Epithelial cell of prostate (primary cell): ENCODE results near the gene SUPV3L1.

ENCODE experiments used
- DNase-seq: peaks from one replicate; pipeline ENCODE4 v3.0.0-alpha.2; 2011; ENCODE audit warnings: low read depth, low spot score
- H3K27ac ChIP-seq: fragments of 450-650 bp; 2 replicates; pipeline ENCODE4 v1.5.1; 2017; ENCODE audit warnings: mild to moderate bottlenecking

SUPV3L1 gene

DNA sequence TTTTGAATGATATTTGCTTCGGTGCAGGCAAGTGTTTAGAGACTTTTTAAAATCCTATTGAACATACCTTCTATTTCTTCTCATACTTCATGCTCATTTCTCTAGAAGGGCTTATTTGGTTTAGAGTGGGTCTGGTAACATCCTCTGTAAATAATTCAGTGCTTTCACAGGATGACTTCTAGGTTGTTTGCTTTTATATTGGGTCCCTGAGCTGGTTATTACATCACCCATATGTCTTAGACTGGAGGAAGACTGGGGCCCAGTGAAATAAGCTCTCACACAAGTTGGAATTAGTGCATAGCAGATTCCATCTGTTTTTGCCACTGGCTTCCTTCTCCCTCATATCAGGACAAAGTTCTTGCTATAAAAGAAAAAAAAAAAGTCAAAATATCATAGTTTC lies 6.5 kb downstream of the SUPV3L1 start:
- no peak overlapping the region for H3K27ac ChIP-seq
- DNase-seq, result no peak

- H3K27ac ChIP-seq, result no peak overlapping the region
- no peak for DNase-seq
Observed at GRCh38 chr10:69201045-69201444, 21.0 kb downstream of the SUPV3L1 start.

DNA sequence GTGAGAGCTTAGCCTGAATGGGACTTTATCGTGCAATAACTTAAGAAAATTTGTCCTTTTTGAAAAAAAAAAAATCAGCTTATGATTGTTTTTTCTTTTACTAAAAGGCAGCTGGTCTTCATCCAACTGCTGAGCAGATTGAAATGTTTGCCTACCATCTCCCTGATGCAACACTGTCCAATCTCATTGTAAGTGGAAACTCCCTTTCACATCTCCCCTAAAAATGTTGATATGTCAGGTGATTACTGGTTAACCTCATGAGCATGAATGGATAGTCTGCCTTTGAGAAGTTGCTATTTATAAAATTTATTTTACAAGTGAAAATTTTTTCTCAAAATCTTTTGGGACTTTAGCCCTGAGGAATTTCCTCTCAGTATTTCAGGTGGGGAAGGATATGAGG lies 22.3 kb downstream of the SUPV3L1 start:
- DNase-seq, result no peak
- peak overlapping the region; percentile 33 for H3K27ac ChIP-seq

GRCh38 chr10:69208761-69209160 lies 28.7 kb downstream of the SUPV3L1 start:
- no peak overlapping the region for H3K27ac ChIP-seq
- DNase-seq, result no peak

DNA sequence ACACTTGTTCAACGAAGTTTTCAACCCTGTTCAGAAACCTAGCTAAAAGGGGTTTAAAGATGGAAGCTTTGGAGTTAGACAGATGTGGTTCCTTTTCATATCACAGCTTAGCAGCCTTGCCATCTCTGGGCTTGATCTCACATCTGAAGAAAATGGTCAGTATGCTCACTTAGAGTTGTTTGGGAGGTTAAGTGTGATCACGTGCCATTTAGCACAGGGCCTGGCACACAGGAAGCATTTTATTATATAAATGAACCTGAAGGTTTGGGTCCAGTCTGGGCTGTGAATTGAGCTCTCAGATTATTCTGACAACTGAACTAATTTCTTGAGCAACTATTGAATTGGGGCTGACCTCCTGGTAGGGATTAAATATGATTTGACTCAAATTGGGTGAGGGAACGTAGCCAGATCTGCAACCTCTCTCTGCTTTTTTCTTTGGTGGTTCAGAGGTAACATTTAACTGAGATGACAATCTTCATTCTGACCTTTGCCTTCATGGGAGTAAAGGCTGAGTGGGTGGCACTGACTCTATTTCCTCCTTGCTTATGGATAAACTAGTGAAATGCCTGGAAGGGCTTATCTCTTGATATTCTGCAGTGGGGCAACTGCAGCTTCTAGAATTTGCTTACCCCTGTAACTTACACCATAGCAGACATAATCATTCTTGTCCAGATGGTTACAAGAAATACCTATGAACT lies 29.9 kb downstream of the SUPV3L1 start:
- no peak overlapping the region for H3K27ac ChIP-seq
- DNase-seq, result no peak

- H3K27ac ChIP-seq, result no peak overlapping the region
- DNase-seq, result no peak
Observed at GRCh38 chr10:69211104-69211503, 31.1 kb downstream of the SUPV3L1 start.

- no peak overlapping the region for H3K27ac ChIP-seq
- DNase-seq, result no peak
Observed at GRCh38 chr10:69211524-69211923, 31.5 kb downstream of the SUPV3L1 start.

- no peak for DNase-seq
- H3K27ac ChIP-seq, result no peak overlapping the region
Observed at GRCh38 chr10:69213591-69214311, 33.7 kb downstream of the SUPV3L1 start.

- DNase-seq, result no peak
- no peak overlapping the region for H3K27ac ChIP-seq
Observed at GRCh38 chr10:69214666-69215131, 34.7 kb downstream of the SUPV3L1 start.

DNA sequence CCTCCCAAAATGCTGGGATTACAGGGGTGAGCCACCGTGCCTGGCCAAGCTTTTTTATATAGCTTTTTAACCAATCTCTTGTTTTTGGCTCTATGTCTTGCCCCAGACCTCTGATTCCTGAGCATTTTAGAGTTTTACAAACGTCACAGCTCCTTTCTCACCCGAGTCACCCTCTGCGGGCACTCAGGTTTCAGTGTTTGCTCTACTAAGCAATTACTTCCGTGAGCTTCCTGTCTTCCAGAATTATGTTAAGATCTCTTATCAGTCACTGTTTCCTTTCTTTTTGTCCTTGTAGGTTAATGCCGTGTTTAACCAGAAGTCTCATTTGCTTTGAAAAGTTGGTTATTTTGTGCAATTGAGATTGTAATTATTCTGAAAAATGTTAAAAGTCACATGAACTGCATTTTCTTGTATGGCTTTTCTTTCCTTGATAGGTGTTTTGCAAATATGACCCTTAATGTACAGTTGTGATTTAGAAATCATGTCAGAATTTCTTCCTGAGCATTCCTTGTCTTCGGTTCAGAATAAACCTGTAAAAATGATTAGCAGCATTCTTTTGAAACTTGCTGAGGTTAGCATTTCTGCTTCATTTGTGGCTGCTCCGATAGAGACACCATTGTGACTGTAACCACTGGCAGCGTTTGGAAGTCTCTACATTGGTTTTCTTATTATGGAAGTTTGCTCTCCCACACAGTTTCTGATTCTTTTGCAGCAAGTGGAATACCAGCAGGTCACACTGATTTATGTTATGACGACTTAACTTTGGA lies 35.6 kb downstream of the SUPV3L1 start:
- H3K27ac ChIP-seq, result peak overlapping the region; percentile 92
- DNase-seq, result no peak

DNA sequence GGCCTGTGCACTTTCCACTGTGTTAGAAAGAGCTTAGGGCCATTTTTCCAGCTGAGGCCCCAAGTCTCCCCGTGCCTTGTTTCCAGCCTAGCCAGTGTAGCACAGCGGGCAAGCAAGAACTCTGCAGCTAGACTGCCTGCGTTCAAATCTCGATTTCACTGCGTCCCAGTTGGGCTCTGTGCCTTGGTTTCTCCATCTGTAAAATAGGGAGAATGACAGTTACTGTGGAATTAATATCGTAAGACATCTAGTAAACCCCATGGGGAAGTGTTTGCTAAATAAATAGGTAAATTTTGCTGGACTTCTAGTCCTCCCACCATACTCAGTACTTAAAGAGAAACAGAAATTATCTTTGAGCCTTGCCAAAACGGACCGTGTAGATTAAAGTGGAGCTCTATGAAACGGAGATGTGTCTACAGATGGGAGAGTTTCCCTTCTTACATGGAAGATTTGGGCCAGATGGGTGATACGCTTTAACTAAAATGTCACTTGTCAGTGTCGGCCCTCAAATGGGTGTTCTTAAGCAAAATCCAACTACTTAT lies 36.6 kb downstream of the SUPV3L1 start:
- peak overlapping the region; percentile 92 for H3K27ac ChIP-seq
- DNase-seq, result no peak

DNA sequence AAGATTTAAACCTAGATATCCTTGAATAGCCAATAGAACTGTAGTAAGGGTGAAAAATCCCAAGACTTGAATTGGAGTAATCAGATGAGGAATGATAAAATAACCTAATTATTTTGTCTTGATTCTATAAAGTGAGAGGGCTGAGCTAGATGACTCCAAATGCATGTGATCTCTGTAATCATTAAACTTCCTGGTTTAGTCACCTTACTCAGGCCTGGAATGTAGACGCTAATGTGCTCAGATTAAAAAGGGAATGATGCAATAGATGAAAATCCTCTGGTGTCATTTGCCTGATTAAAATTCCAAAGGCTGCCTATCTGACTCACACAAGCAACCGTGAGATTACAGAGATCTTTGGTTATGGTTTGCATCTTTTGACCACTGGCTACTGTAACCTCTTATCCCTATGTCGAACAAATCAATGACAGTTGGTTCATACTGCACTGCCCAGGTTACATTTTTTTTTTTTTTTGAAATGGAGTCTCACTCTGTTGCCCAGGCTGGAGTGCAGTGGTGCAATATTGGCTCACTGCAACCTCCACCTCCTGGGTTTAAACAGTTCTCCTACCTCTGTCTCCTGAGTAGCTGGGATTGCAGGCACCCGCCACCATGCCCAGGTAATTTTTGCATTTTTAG lies 37.2 kb downstream of the SUPV3L1 start:
- peak; percentile 72 for DNase-seq
- H3K27ac ChIP-seq, result peak overlapping the region; percentile 92

DNA sequence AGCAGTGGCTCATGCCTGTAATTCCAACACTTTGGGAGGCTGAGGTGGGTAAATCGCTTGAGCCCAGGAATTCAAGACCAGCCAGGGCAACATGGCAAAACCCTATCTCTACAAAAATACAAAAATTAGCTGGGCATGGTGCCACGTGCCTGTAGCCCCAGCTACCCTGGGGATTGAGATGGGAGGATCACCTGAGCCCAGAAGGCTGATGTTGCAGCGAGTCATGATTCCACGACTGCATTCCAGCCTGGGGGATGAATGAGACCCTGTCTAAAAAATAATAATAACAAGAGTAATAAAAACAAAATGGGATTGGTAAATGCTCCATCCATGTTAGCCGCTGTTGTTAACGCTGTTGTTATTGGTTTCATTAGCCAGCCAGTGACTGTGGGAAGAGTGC lies 38.8 kb downstream of the SUPV3L1 start:
- no peak for DNase-seq
- peak overlapping the region; percentile 92 for H3K27ac ChIP-seq

DNA sequence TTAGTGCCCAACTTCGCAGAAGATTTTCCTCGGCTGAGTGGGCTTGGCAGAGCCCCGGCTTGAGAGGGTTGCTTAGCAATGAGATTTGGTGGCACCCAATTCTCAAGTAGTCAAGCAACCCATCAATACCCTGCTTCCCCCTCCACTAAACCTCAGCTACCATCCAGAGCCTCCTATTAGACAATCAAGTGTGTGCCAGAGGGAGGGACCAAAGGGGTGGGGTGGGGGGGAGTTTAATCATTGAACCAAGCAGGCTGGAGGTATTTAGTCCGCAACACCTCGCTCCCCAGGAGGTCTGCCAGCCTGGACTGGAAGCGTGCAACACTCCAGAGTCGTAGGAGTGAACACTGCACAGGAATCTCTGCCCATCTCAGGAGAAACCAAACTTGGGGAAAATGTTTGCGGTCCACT lies 40.0 kb downstream of the SUPV3L1 start, which contains the start of gene HKDC1:
HKDC1 (plus strand) TSS at position 292 of the 411 bp plus-strand sequence; CDS start at position 396, 104 bp downstream.
- H3K27ac ChIP-seq, result peak within 1 kb of the TSS; percentile 95
- no peak for DNase-seq

GRCh38 chr10:69220507-69220906 lies 40.5 kb downstream of the SUPV3L1 start:
- DNase-seq, result no peak
- H3K27ac ChIP-seq, result peak overlapping the region; percentile 92

DNA sequence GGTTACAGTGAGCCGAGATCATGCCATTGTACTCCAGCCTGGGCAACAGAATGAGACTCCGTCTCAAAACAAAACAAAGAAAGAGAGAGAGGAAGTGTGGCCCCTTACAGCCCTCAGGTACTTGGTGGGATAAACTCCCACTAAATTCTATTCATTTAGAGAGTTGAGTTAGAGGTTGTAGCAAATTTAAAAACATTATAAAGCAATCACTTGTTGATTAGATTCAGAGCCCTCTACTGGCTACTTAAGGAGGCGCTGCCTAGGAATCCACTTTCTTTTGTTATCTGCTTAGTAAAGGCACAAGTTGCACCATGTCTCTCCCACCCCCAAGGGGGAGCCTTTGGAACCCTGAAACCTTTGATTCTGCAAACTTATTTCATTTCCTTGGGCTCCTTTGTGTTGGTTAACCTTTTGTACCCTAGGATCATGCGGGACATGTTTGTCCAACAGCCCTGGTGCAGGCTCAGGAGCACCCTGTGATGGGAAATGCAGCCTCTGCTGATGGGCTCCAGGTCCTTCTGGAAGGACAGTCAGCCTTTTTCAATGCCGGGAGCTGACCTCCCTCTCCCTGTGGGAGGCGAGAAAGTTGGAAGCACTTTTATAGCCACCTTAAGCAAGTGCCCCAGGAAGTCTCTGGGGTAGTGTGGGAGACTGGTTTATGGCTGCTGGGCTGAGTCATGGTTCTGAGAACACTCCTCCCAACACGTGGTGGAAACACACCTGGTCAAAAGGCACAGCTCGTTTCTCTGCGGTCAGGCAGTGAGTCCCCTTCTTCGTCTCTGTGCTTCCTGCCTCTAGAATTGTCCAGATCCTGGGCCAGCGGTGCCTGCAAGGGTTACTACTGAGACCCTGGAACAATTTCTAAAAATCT lies 42.4 kb downstream of the SUPV3L1 start:
- peak; percentile 81 for DNase-seq
- H3K27ac ChIP-seq, result peak overlapping the region; percentile 95

- DNase-seq, result no peak
- peak overlapping the region; percentile 95 for H3K27ac ChIP-seq
Observed at GRCh38 chr10:69223028-69223342, 43.0 kb downstream of the SUPV3L1 start.

DNA sequence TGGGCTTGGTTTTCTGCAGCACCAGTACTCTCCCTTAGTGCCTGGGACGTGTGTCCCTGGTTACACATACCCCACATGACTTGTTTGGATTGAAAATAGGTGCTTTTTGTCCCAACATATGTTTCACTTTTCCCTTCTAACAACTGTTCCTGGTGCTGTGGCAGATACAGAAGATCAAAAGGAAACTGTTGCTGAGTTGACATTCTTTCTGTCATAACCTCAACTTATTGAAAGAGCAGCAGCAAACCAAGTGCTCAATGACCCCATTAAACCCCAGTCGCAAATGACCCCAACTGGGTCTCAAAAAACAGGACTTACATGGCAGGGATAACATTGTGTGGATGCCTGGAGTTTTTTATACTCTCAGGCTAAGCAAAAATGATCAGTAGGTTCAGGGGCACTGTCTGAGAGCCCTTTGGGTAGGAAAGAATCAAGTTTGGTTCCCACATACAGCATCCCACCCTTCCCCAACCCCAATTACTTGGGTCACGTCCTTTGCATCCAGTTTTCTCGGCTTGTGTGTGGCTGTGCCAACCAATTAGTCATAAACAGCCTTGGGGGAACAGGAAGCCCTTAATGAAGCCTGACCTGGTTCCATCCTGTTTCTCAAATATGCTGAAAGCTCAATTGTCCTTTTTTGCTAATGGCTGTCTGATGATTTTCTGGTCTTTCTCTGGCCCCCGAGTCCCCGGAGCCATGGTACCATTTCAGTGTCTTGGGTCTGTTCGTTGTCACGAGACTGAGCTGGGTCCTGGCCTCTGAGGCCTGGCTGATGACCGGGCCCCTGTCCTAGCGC lies 45.0 kb downstream of the SUPV3L1 start:
- H3K27ac ChIP-seq, result peak overlapping the region; percentile 46
- DNase-seq, result no peak

GRCh38 chr10:69225681-69226080 lies 45.6 kb downstream of the SUPV3L1 start:
- H3K27ac ChIP-seq, result peak overlapping the region; percentile 46

More at GRCh38 chr10:69225681-69226080, 45.6 kb downstream of the SUPV3L1 start:
- no peak for DNase-seq
